Measurements from ENCODE around the gene ABHD17A.

GRCh38 chr19:1828279-1829238 lies 56.7 kb downstream of the ABHD17A start:
- no peak for TF ChIP-seq SMAD4 (CRISPR knock-in tag; IDR thresholded peaks at IDR 0.05)
- no peak for TF ChIP-seq CTCF (IDR thresholded peaks at IDR 0.05)
- TF ChIP-seq, protein P1, sequence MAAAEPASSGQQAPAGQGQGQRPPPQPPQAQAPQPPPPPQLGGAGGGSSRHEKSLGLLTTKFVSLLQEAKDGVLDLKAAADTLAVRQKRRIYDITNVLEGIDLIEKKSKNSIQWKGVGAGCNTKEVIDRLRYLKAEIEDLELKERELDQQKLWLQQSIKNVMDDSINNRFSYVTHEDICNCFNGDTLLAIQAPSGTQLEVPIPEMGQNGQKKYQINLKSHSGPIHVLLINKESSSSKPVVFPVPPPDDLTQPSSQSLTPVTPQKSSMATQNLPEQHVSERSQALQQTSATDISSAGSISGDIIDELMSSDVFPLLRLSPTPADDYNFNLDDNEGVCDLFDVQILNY (CRISPR knock-in tag; IDR thresholded peaks at IDR 0.05): no peak
- TF ChIP-seq, protein P2, sequence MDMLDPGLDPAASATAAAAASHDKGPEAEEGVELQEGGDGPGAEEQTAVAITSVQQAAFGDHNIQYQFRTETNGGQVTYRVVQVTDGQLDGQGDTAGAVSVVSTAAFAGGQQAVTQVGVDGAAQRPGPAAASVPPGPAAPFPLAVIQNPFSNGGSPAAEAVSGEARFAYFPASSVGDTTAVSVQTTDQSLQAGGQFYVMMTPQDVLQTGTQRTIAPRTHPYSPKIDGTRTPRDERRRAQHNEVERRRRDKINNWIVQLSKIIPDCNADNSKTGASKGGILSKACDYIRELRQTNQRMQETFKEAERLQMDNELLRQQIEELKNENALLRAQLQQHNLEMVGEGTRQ (CRISPR knock-in tag; IDR thresholded peaks at IDR 0.05): no peak
- no peak for TF ChIP-seq NFYB (CRISPR knock-in tag; conservative IDR thresholded peaks at IDR 0.05; ENCODE audit: low read depth)
- TF ChIP-seq ZNF121 (CRISPR knock-in tag; IDR thresholded peaks at IDR 0.05): no peak
- TF ChIP-seq, protein P3, sequence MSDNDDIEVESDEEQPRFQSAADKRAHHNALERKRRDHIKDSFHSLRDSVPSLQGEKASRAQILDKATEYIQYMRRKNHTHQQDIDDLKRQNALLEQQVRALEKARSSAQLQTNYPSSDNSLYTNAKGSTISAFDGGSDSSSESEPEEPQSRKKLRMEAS (CRISPR knock-in tag; IDR thresholded peaks at IDR 0.05): no peak
- no peak for TF ChIP-seq ATF1 (CRISPR knock-in tag; IDR thresholded peaks at IDR 0.05)
- TF ChIP-seq JUN (CRISPR knock-in tag; IDR thresholded peaks at IDR 0.05): no peak
